ENCODE measurements around the gene MMD. TPM values are rescaled to one million over a fixed set of nuclear protein-coding genes. Genes with fewer than 3 reads are reported as not detected.

MMD gene
- total and polyA plus RNA-seq, 9 of the 15 experiments (the other 6 are each of a cell fraction or from before 2014, with no cell fraction given), result 3.1 to 18.9 (median 10.7) TPM

GRCh38 chr17:55360971-55361370, 60.7 kb downstream of the MMD start:
- Histone ChIP-seq H3K9me1 (ENCODE audit: control insufficient read depth, insufficient read depth, low read length) (no peaks in the 10 kb centered on the region), H3K4me2 (ENCODE audit: insufficient read depth, low read length) (no peak overlapping the region), H3K4me3 (no peak overlapping the region), H3K9me3 (replicated peaks; ENCODE audit: control insufficient read depth, insufficient read depth, low read depth, low read length) (no peaks in the 10 kb centered on the region; the same call in 1 of the 2 replicates), H3K9ac (ENCODE audit: insufficient read depth in 1 of 2, low read depth in 2 of 2, low read length in 2 of 2) (no peak overlapping the region), H2AFZ (ENCODE audit: low read depth, low read length) (no peak overlapping the region), H3K36me3 (ENCODE audit: control insufficient read depth, insufficient read depth, low read length) (no peaks in the 10 kb centered on the region), H3K4me1 (replicated peaks in 1 of 2; ENCODE audit: control insufficient read depth in 2 of 2, insufficient read depth in 2 of 2, low read length in 2 of 2) (no peaks in the 10 kb centered on the region), H4K20me1 (replicated peaks; ENCODE audit: control insufficient read depth, insufficient read depth, low read length) (no peaks in the 10 kb centered on the region), H3K27me3 (ENCODE audit: control insufficient read depth in 2 of 2, insufficient read depth in 2 of 2, low read length in 2 of 2) (no peaks in the 10 kb centered on the region), H3K79me2 (ENCODE audit: control insufficient read depth, insufficient read depth, low read length) (no peaks in the 10 kb centered on the region), H3K27ac (ENCODE audit: extremely low read depth, low read depth, low read length) (no peak overlapping the region)
- BruUV-seq (replicated peaks), result no TSS peak
- in situ Hi-C loops (cut with MboI), result no loop called here
- intact Hi-C loops (cut with micrococcal nuclease), result no loop called here
- FAIRE-seq (no peak), DNase-seq (ENCODE audit: extremely low read depth in 1 of 4, low spot score in 3 of 4) (no peak), ATAC-seq (no peak)
- CTCF ChIA-PET (ENCODE audit: low intra/inter-chr PET ratio), result no interaction called here
- POLR2A ChIA-PET, result interaction anchor here (0.5 kb wide), 1 partner anchor 13 kb away, joined by 3 read pairs; no protein-coding TSS in a partner anchor
- no peak for TF ChIP-seq CBFA2T3 (IDR thresholded peaks at IDR 0.05)
- no peak for TF ChIP-seq ZBTB1 (CRISPR knock-in tag; IDR thresholded peaks at IDR 0.05; ENCODE audit: borderline replicate concordance, low read depth)
- peak; percentile 62; the same call in 1 of the 2 replicates for TF ChIP-seq TRIM28 (IDR thresholded peaks at IDR 0.05)
- TF ChIP-seq ZNF699 (CRISPR knock-in tag; IDR thresholded peaks at IDR 0.05; ENCODE audit: insufficient replicate concordance), result no peak
- no peak for TF ChIP-seq CEBPG (CRISPR knock-in tag; IDR thresholded peaks at IDR 0.05)
- TF ChIP-seq CEBPG (tag; conservative IDR thresholded peaks at IDR 0.05 in 1 of 2, IDR thresholded peaks at IDR 0.05 in 1 of 2), result 0 out of 4 replicates have a peak, but pooled peaks of 1 of the 2 experiments have one; percentile 31
- TF ChIP-seq ZBTB11 (CRISPR knock-in tag; IDR thresholded peaks at IDR 0.05), result no peak
- no peak for TF ChIP-seq STAG1 (CRISPR knock-in tag; IDR thresholded peaks at IDR 0.05; ENCODE audit: borderline replicate concordance)
- no peak for TF ChIP-seq RBM25 (IDR thresholded peaks at IDR 0.05; ENCODE audit: low read depth, low read length, severe bottlenecking)
- no peak for TF ChIP-seq GTF2A2 (tag; IDR thresholded peaks at IDR 0.05)
- TF ChIP-seq CBX3 (IDR thresholded peaks at IDR 0.05; ENCODE audit: borderline replicate concordance in 1 of 2, low read length in 2 of 2), result peak in 1 of 2 experiments; percentile 28; a peak in 1 of 3 replicates
- no peak for TF ChIP-seq SREBF1 (IDR thresholded peaks at IDR 0.05; ENCODE audit: borderline replicate concordance, low read depth, low read length)
- no peak for TF ChIP-seq SMAD2 (IDR thresholded peaks at IDR 0.05; ENCODE audit: low read depth, low read length)
- no peak for TF ChIP-seq KLF16 (IDR thresholded peaks at IDR 0.05)
- TF ChIP-seq DDX20 (tag; IDR thresholded peaks at IDR 0.05; ENCODE audit: low read depth), result no peak
- TF ChIP-seq HBP1 (CRISPR knock-in tag; IDR thresholded peaks at IDR 0.05), result no peak
- no peak for TF ChIP-seq FOXA3 (CRISPR knock-in tag; conservative IDR thresholded peaks at IDR 0.05 in 1 of 2, IDR thresholded peaks at IDR 0.05 in 1 of 2)
- 0 out of 2 replicates have a peak, but pooled peaks have one; percentile 8 for TF ChIP-seq CEBPB (tag; IDR thresholded peaks at IDR 0.05)
- TF ChIP-seq NCOA1 (IDR thresholded peaks at IDR 0.05; ENCODE audit: low read depth), result no peak
- TF ChIP-seq POLR3G (IDR thresholded peaks at IDR 0.05; ENCODE audit: extremely low read depth, insufficient read length, insufficient replicate concordance), result no peak

Data from K562 (cell line).